A549 (cell line): ENCODE measurements around the gene SNX11. TPM values are rescaled to one million over a fixed set of nuclear protein-coding genes. Genes with fewer than 3 reads are reported as not detected.

ENCODE experiments used
- ATAC-seq, 2 experiments: fragments of 200-7000 bp in 1 of 2; fragments of >200 bp in 1 of 2; cut with Nextera tagmentation in 1 of 2; cut with Tn5 transposase in 1 of 2; 3 replicates each; pipeline versions ENCODE4 v1.8.0 to v1.9.1; 2018 to 2020; ENCODE audit warnings: mild to moderate bottlenecking in 1 of 2, moderate library complexity in 1 of 2
- CTCF ChIA-PET: fragments of 300-600 bp; sonication (Branson Sonifier 250); formaldehyde crosslinking; extraction: SDS; loops from one replicate; lab custom pipeline; 2021; ENCODE audit warnings: antibody characterized with exemption, inconsistent platforms; lab: Yijun Ruan, JAX
- POLR2A ChIA-PET: fragments of 350-600 bp; formaldehyde crosslinking; extraction: SDS; loops from one replicate; lab custom pipeline; 2021; ENCODE audit warnings: antibody characterized with exemption, inconsistent platforms; lab: Yijun Ruan, JAX
- DNase-seq, 2 experiments: peaks; one replicate each; pipeline versions ENCODE4 v3.0.0 to v3.0.0-alpha.2; 2011 to 2016; ENCODE audit warnings: low read depth in 1 of 2, low spot score in 1 of 2
- FAIRE-seq: peaks from 2 replicates; lab custom pipeline; 2011; peaks lifted over from hg19 to GRCh38; lab: Jason Lieb, UNC
- H3K27ac ChIP-seq, 2 experiments: fragments of >200 bp; sonication (Bioruptor Twin); formaldehyde crosslinking; 3 replicates each; pipeline ENCODE4 v1.5.1; 2016 to 2017
- H3K4me1 ChIP-seq: fragments of >200 bp; sonication (Bioruptor Twin); formaldehyde crosslinking; 3 replicates; pipeline ENCODE4 v1.6.1; 2016
- H3K4me2 ChIP-seq: fragments of >200 bp; sonication (Bioruptor Twin); formaldehyde crosslinking; 3 replicates; pipeline ENCODE4 v1.6.1; 2016
- H3K4me3 ChIP-seq: fragments of >200 bp; sonication (Bioruptor Twin); formaldehyde crosslinking; 3 replicates; pipeline ENCODE4 v1.5.1; 2016
- H3K9me3 ChIP-seq: fragments of >200 bp; sonication (Bioruptor Twin); formaldehyde crosslinking; 3 replicates; pipeline ENCODE4 v1.6.1; 2016
- BHLHE40 ChIP-seq: IDR thresholded peaks from 2 replicates; pipeline ENCODE4 v1.6.1; 2012; ENCODE audit warnings: low read depth, low read length, inconsistent platforms
- CBX2 ChIP-seq: fragments of 200-600 bp; sonication (generic); IDR thresholded peaks from 2 replicates; pipeline ENCODE4 v1.6.1; 2016; ENCODE audit warnings: low read depth, mild to moderate bottlenecking, borderline replicate concordance
- EHF ChIP-seq: fragments of 250-450 bp; sonication (Bioruptor Pico); IDR thresholded peaks from 2 replicates; pipeline ENCODE4 v1.5.0; 2020; ENCODE audit warnings: mild to moderate bottlenecking
- EHMT2 ChIP-seq: fragments of 200-600 bp; sonication (generic); IDR thresholded peaks from 2 replicates; pipeline ENCODE4 v1.6.1; 2016; ENCODE audit warnings: antibody characterized with exemption, low read depth, mild to moderate bottlenecking, moderate library complexity
- ESRRA ChIP-seq: fragments of 150-350 bp; IDR thresholded peaks from 2 replicates; pipeline ENCODE4 v1.6.1; 2014; ENCODE audit warnings: mild to moderate bottlenecking, low read length, borderline replicate concordance
- HDAC2 ChIP-seq: fragments of 200-600 bp; sonication (generic); IDR thresholded peaks from 2 replicates; pipeline ENCODE4 v1.6.1; 2016
- HEYL ChIP-seq: fragments of 250-450 bp; sonication (Bioruptor Pico); IDR thresholded peaks from 2 replicates; pipeline ENCODE4 v1.8.0; 2021; ENCODE audit warnings: mild to moderate bottlenecking, moderate library complexity
- HOXA7 ChIP-seq: fragments of 250-450 bp; sonication (Bioruptor Pico); IDR thresholded peaks from 2 replicates; pipeline ENCODE4 v1.5.0; 2020; ENCODE audit warnings: mild to moderate bottlenecking, moderate library complexity
- HOXB5 ChIP-seq: fragments of 250-450 bp; sonication (Bioruptor Pico); IDR thresholded peaks from 2 replicates; pipeline ENCODE4 v1.5.0; 2020; ENCODE audit warnings: mild to moderate bottlenecking, moderate library complexity
- MAZ ChIP-seq: fragments of 150-350 bp; IDR thresholded peaks from 2 replicates; pipeline ENCODE4 v1.6.1; 2014; ENCODE audit warnings: antibody characterized with exemption, low read depth, low read length, borderline replicate concordance
- NFE2L2 ChIP-seq: fragments of 150-350 bp; conservative IDR thresholded peaks from 2 replicates; pipeline ENCODE4 v1.6.1; 2014; ENCODE audit warnings: low read length
- NPAS2 ChIP-seq: fragments of 250-450 bp; sonication (Bioruptor Pico); IDR thresholded peaks from 2 replicates; pipeline ENCODE4 v1.8.0; 2022; ENCODE audit warnings: mild to moderate bottlenecking, moderate library complexity, borderline replicate concordance
- NR3C1 ChIP-seq: fragments of >200 bp; sonication (Bioruptor Twin); formaldehyde crosslinking; IDR thresholded peaks from 3 replicates; pipeline ENCODE4 v1.6.1; 2017
- PHF8 ChIP-seq: fragments of 200-600 bp; sonication (generic); IDR thresholded peaks from 2 replicates; pipeline ENCODE4 v1.6.1; 2016; ENCODE audit warnings: low read depth, mild to moderate bottlenecking, antibody characterized with exemption, moderate library complexity, borderline replicate concordance
- POLR2A ChIP-seq: IDR thresholded peaks from 2 replicates; pipeline ENCODE4 v1.6.1; 2012; ENCODE audit warnings: mild to moderate bottlenecking, low read length
- POLR2AphosphoS2 ChIP-seq: conservative IDR thresholded peaks from 2 replicates; pipeline ENCODE4 v1.6.1; 2012; ENCODE audit warnings: low read length, improper control_type of control experiment, inconsistent platforms
- RAD21 ChIP-seq, 2 experiments: fragments of >200 bp in 1 of 2; sonication (Bioruptor Twin) in 1 of 2; formaldehyde crosslinking in 1 of 2; IDR thresholded peaks in 1 of 2; conservative IDR thresholded peaks in 1 of 2; 2 replicates in 1 of 2; 3 replicates in 1 of 2; pipeline ENCODE4 v1.6.1; 2012 to 2018; ENCODE audit warnings: inconsistent platforms in 1 of 2
- RARB ChIP-seq: fragments of 250-450 bp; sonication (Bioruptor Pico); IDR thresholded peaks from 2 replicates; pipeline ENCODE4 v1.8.0; 2021; ENCODE audit warnings: mild to moderate bottlenecking, moderate library complexity
- RCOR1 ChIP-seq: fragments of 150-350 bp; IDR thresholded peaks from 2 replicates; pipeline ENCODE4 v1.6.1; 2014; ENCODE audit warnings: antibody characterized with exemption, low read length, low read depth
- RNF2 ChIP-seq: fragments of 200-600 bp; sonication (generic); IDR thresholded peaks from 2 replicates; pipeline ENCODE4 v1.6.1; 2016; ENCODE audit warnings: low read depth, mild to moderate bottlenecking, antibody characterized with exemption, moderate library complexity, borderline replicate concordance
- SMC3 ChIP-seq: fragments of >200 bp; sonication (Bioruptor Twin); formaldehyde crosslinking; IDR thresholded peaks from 3 replicates; pipeline ENCODE4 v1.6.1; 2018; ENCODE audit warnings: inconsistent platforms
- ZFP36 ChIP-seq: fragments of 450-650 bp; IDR thresholded peaks from 2 replicates; pipeline ENCODE4 v1.6.1; 2014; ENCODE audit warnings: borderline replicate concordance; ENCODE audit not compliant: partially characterized antibody
- ZNF302 ChIP-seq: fragments of 250-450 bp; sonication (Bioruptor Pico); IDR thresholded peaks from 2 replicates; pipeline ENCODE4 v1.9.0; 2021; ENCODE audit warnings: inconsistent platforms, mild to moderate bottlenecking, moderate library complexity
- ZSCAN20 ChIP-seq: fragments of 250-450 bp; sonication (Bioruptor Pico); IDR thresholded peaks from 2 replicates; pipeline ENCODE4 v1.8.0; 2022; ENCODE audit warnings: mild to moderate bottlenecking, moderate library complexity
- WGBS: methylation state at CpG from one replicate; pipeline ENCODE4 v1.1.6; 2017; ENCODE audit errors: missing lambda C conversion rate; 5-methylcytosine and 5-hydroxymethylcytosine counted together
- polyA plus RNA-seq, 4 experiments: library from polyadenylated mRNA; depleted of rRNA in 3 of 4; stranded (reverse); fragments of >200 nt; fragmentation: RNase III in 1 of 4; extraction: RNeasy Plus Mini Kit Qiagen cat#74134 plus additional on column Dnase treatment in 1 of 4; gene quantifications; 2 replicates in 3 of 4; 3 replicates in 1 of 4; pipeline ENCODE4 v1.2.3, GENCODE V29; 2011 to 2017
- TF ChIP-seq, protein P1 (sequence below): IDR thresholded peaks from 2 replicates; pipeline ENCODE4 v1.6.1; 2012
- TF ChIP-seq, protein P2 (sequence below): fragments of >200 bp; sonication (Bioruptor Twin); formaldehyde crosslinking; IDR thresholded peaks from 2 replicates; pipeline ENCODE4 v1.6.1; 2016
- TF ChIP-seq, protein P3 (sequence below): fragments of 450-650 bp; IDR thresholded peaks from 2 replicates; pipeline ENCODE4 v1.6.1; 2014; ENCODE audit warnings: antibody characterized with exemption
- TF ChIP-seq, protein P4 (sequence below): IDR thresholded peaks from 2 replicates; pipeline ENCODE4 v1.6.1; 2012
- TF ChIP-seq, protein P5 (sequence below): fragments of 200-600 bp; sonication (generic); IDR thresholded peaks from 2 replicates; pipeline ENCODE4 v1.6.1; 2016; ENCODE audit warnings: antibody characterized with exemption, mild to moderate bottlenecking, moderate library complexity

The SNX11 gene
- polyA plus RNA-seq, 2 of the 4 experiments (the other 2 are of a cell fraction): 22.3 to 28.4 TPM

GRCh38 chr17:48129981-48130380, 22.4 kb downstream of the SNX11 start:
- no peak overlapping the region for H3K4me3 ChIP-seq

GRCh38 chr17:48131216-48131824, 23.8 kb downstream of the SNX11 start:
- Histone ChIP-seq H3K4me2 (no peak overlapping the region), H3K4me3 (no peak overlapping the region), H3K27ac (no peak overlapping the region), H3K9me3 (no peaks in the 10 kb centered on the region), H3K4me1 (peaks cover 12% of the 10 kb centered on the region)
- WGBS: 38% methylated on average over 4 of the region's 4 CpGs
- ChIA-PET CTCF (interaction anchor here (0.6 to 14.2 kb wide), 30 partner anchors 9 to 328 kb away, joined by 3 to 196 read pairs (median 5); partner anchors contain the start of genes NFE2L1 and SNX11), POLR2A (interaction anchor here (0.6 to 0.7 kb wide), 3 partner anchors 83 to 486 kb away, joined by 3 to 5 read pairs (median 3); no protein-coding TSS in a partner anchor)
- peak; percentile 88 to 93 for ATAC-seq
- DNase-seq: peak; percentile 79 to 87
- FAIRE-seq: peak; percentile 88
- no peak for TF ChIP-seq HEYL
- peak; percentile 84 for TF ChIP-seq SMC3
- TF ChIP-seq EHMT2: no peak
- TF ChIP-seq HOXB5 (CRISPR knock-in tag): no peak
- no peak for TF ChIP-seq MAZ
- TF ChIP-seq, protein P1, sequence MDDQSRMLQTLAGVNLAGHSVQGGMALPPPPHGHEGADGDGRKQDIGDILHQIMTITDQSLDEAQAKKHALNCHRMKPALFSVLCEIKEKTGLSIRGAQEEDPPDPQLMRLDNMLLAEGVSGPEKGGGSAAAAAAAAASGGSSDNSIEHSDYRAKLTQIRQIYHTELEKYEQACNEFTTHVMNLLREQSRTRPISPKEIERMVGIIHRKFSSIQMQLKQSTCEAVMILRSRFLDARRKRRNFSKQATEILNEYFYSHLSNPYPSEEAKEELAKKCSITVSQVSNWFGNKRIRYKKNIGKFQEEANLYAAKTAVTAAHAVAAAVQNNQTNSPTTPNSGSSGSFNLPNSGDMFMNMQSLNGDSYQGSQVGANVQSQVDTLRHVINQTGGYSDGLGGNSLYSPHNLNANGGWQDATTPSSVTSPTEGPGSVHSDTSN: no peak
- TF ChIP-seq POLR2AphosphoS2: no peak
- TF ChIP-seq NFE2L2: no peak
- TF ChIP-seq, protein P2, sequence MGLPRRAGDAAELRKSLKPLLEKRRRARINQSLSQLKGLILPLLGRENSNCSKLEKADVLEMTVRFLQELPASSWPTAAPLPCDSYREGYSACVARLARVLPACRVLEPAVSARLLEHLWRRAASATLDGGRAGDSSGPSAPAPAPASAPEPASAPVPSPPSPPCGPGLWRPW: no peak
- TF ChIP-seq POLR2A: no peak
- TF ChIP-seq RCOR1: no peak
- TF ChIP-seq NR3C1: no peak
- no peak for TF ChIP-seq PHF8
- TF ChIP-seq RAD21 (conservative IDR thresholded peaks at IDR 0.05 in 1 of 2, IDR thresholded peaks at IDR 0.05 in 1 of 2): peak; percentile 91 to 97
- no peak for TF ChIP-seq ZFP36
- TF ChIP-seq ZSCAN20: no peak
- no peak for TF ChIP-seq BHLHE40
- no peak for TF ChIP-seq HDAC2
- TF ChIP-seq ESRRA: no peak
- TF ChIP-seq, protein P3, sequence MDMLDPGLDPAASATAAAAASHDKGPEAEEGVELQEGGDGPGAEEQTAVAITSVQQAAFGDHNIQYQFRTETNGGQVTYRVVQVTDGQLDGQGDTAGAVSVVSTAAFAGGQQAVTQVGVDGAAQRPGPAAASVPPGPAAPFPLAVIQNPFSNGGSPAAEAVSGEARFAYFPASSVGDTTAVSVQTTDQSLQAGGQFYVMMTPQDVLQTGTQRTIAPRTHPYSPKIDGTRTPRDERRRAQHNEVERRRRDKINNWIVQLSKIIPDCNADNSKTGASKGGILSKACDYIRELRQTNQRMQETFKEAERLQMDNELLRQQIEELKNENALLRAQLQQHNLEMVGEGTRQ: no peak
- TF ChIP-seq, protein P4, sequence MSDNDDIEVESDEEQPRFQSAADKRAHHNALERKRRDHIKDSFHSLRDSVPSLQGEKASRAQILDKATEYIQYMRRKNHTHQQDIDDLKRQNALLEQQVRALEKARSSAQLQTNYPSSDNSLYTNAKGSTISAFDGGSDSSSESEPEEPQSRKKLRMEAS: no peak
- no peak for TF ChIP-seq NPAS2 (CRISPR knock-in tag)

More at GRCh38 chr17:48129981-48130380, 22.4 kb downstream of the SNX11 start:
- DNase-seq: no peak
- Histone ChIP-seq H3K4me2 (no peak overlapping the region), H3K9me3 (no peaks in the 10 kb centered on the region), H3K4me1 (peaks cover 12% of the 10 kb centered on the region), H3K27ac (no peak overlapping the region)
- ChIA-PET POLR2A (no interaction called here), CTCF (interaction anchor here (0.7 to 14.2 kb wide), 16 partner anchors 12 to 554 kb away, joined by 3 to 196 read pairs (median 5); no protein-coding TSS in a partner anchor)
- no peak for TF ChIP-seq POLR2A
- no peak for TF ChIP-seq NFE2L2
- no peak for TF ChIP-seq RNF2
- TF ChIP-seq RARB (CRISPR knock-in tag): no peak
- TF ChIP-seq ZNF302 (CRISPR knock-in tag): no peak
- no peak for TF ChIP-seq EHF (CRISPR knock-in tag)
- TF ChIP-seq PHF8: no peak
- TF ChIP-seq, protein P5, sequence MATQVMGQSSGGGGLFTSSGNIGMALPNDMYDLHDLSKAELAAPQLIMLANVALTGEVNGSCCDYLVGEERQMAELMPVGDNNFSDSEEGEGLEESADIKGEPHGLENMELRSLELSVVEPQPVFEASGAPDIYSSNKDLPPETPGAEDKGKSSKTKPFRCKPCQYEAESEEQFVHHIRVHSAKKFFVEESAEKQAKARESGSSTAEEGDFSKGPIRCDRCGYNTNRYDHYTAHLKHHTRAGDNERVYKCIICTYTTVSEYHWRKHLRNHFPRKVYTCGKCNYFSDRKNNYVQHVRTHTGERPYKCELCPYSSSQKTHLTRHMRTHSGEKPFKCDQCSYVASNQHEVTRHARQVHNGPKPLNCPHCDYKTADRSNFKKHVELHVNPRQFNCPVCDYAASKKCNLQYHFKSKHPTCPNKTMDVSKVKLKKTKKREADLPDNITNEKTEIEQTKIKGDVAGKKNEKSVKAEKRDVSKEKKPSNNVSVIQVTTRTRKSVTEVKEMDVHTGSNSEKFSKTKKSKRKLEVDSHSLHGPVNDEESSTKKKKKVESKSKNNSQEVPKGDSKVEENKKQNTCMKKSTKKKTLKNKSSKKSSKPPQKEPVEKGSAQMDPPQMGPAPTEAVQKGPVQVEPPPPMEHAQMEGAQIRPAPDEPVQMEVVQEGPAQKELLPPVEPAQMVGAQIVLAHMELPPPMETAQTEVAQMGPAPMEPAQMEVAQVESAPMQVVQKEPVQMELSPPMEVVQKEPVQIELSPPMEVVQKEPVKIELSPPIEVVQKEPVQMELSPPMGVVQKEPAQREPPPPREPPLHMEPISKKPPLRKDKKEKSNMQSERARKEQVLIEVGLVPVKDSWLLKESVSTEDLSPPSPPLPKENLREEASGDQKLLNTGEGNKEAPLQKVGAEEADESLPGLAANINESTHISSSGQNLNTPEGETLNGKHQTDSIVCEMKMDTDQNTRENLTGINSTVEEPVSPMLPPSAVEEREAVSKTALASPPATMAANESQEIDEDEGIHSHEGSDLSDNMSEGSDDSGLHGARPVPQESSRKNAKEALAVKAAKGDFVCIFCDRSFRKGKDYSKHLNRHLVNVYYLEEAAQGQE: no peak
- no peak for TF ChIP-seq HOXA7 (CRISPR knock-in tag)
- TF ChIP-seq BHLHE40: no peak
- TF ChIP-seq POLR2AphosphoS2: no peak
- no peak for TF ChIP-seq SMC3
- TF ChIP-seq CBX2: no peak
- FAIRE-seq: no peak
- WGBS: 70% methylated on average over 5 of the region's 5 CpGs
- ATAC-seq: no peak
